Heart left ventricle (tissue), 16 donors: ENCODE measurements around the gene IFT43. TPM values are rescaled to one million over a fixed set of nuclear protein-coding genes. Genes with fewer than 3 reads are reported as not detected.

Experiments
- ATAC-seq, 4 donors: fragments of 200-7000 bp; cut with Tn5 transposase; one replicate each; pipeline ENCODE4 v1.9.1; 2020 to 2022; ENCODE audit warnings: moderate library complexity in 4 of 4, mild to moderate bottlenecking in 3 of 4, moderate number of reproducible peaks in 1 of 4
- DNase-seq, 5 donors: peaks; one replicate each; pipeline ENCODE4 v3.0.0-alpha.2; 2020
- H3K27ac ChIP-seq, 12 donors: fragments of 200-600 bp; sonication (generic) in 4 of 12; one replicate each; pipeline versions ENCODE4 v1.5.0 to v1.8.0; 2016 to 2022; ENCODE audit warnings: mild to moderate bottlenecking in 2 of 12
- H3K27me3 ChIP-seq, 9 donors: fragments of 200-600 bp; sonication (generic) in 2 of 9; one replicate each; pipeline versions ENCODE4 v1.5.1 to v1.8.0; 2016 to 2022; ENCODE audit warnings: mild to moderate bottlenecking in 3 of 9
- H3K36me3 ChIP-seq, 9 donors: fragments of 200-600 bp; sonication (generic) in 2 of 9; one replicate each; pipeline versions ENCODE4 v1.5.0 to v1.8.0; 2018 to 2022; ENCODE audit warnings: mild to moderate bottlenecking in 2 of 9
- H3K4me1 ChIP-seq, 12 donors: fragments of 200-600 bp; sonication (generic) in 4 of 12; one replicate each; pipeline versions ENCODE4 v1.5.0 to v1.8.0; 2016 to 2022; ENCODE audit warnings: mild to moderate bottlenecking in 3 of 12
- H3K4me3 ChIP-seq, 12 donors: fragments of 200-600 bp; sonication (generic) in 4 of 12; one replicate each; pipeline versions ENCODE4 v1.5.0 to v1.8.0; 2017 to 2022; ENCODE audit warnings: mild to moderate bottlenecking in 9 of 12, moderate library complexity in 4 of 12
- H3K9me3 ChIP-seq, 12 donors: fragments of 200-600 bp; sonication (generic) in 4 of 12; one replicate each; pipeline versions ENCODE4 v1.5.0 to v1.8.0; 2016 to 2022; ENCODE audit warnings: mild to moderate bottlenecking in 1 of 12
- CTCF ChIP-seq, 12 donors: fragments of 200-600 bp; sonication (generic) in 4 of 12; IDR thresholded peaks; one replicate each; pipeline versions ENCODE4 v1.5.0 to v1.8.0; 2018 to 2022; ENCODE audit warnings: antibody characterized with exemption in 12 of 12, mild to moderate bottlenecking in 5 of 12
- POLR2A ChIP-seq, 2 donors: fragments of 450-650 bp; IDR thresholded peaks; one replicate each; pipeline ENCODE4 v1.6.1; 2017; ENCODE audit warnings: antibody characterized with exemption in 2 of 2, mild to moderate bottlenecking in 2 of 2, moderate library complexity in 2 of 2
- WGBS, 4 donors: extraction: QIAGEN DNeasy Blood & Tissue Kit in 2 of 4; methylation state at CpG; one replicate each; pipeline versions ENCODE4 v1.1.5 to v1.1.7; 2013 to 2018; 5-methylcytosine and 5-hydroxymethylcytosine counted together
- intact Hi-C, 10 donors: fragments of 100-400 bp; cut with DNase I; formaldehyde crosslinking; loops; one replicate each; pipeline versions ENCODE4 v1.11.1 to v1.14.2; 2022
- polyA plus RNA-seq, 2 donors: library from polyadenylated mRNA; stranded (reverse); fragments of 200-250 nt; gene quantifications; one replicate each; pipeline ENCODE4 v1.2.3, GENCODE V29; 2013
- total RNA-seq, 9 donors: library from RNA; depleted of rRNA in 2 of 9; stranded (reverse); fragments of >200 nt in 2 of 9; fragmentation: NEBNext Ultra II Directional in 3 of 9; extraction: Animal tissue kit (Norgen Biotek cat#: 25700) in 3 of 9; gene quantifications; one replicate each; pipeline versions ENCODE4 v1.1.0 to v1.2.4, GENCODE V29; 2016 to 2023
- donor health status: ischemic (EF 13 %, LVEDD 7.1; RV severe dilation, severe dysfunction).
- donor health status: healthy with polysubstance abuse.
- donor health status: DM: no; HTN: yes; CAD: no.
- donor health status: DM: no; HTN: no; CAD: no.
- donor health status: ischemic (EF 25% LVEDD 6.9; RV normal size, moderate dysfunction).
- donor health status: ischemic (EF 25% LVEDD 5.7; RV mildly dilated, moderate dysfunction).
- donor health status: healthy.
- donor health status: DM: yes; HTN: yes; CAD: no.
- donor health status: ischemic (EF 35%, LVEDD 5.7; RV mildly dilated, moderate dysfunction).
- donor health status: nonischemic (EF 11% LVEDD 7.7; RV severe dilation, severe dysfunction).
- donor health status: DM: yes; HTN: yes; CAD: no.
- donor health status: PGD.
- donor health status: ischemic (EF 29% LVEDD 5.4; RV normal size, mild dysfunction).
- donor health status: nonischemic (EF 23%, LVEDD 6.1; RV moderate dilation, normal function).

Gene IFT43
- total and polyA plus RNA-seq, 11 donors: 22.8 to 54.7 (median 30.8) TPM

- ATAC-seq: no peak
- DNase-seq: no peak
- 51 to 86% (median 78%) methylated on average over 6 of the region's 6 CpGs for WGBS, 4 donors
- no peak overlapping the region for H3K27ac ChIP-seq
- intact Hi-C loops: no loop called here
- H3K36me3 ChIP-seq: peaks cover 0 to 78% (median 32%) of the 10 kb centered on the region in 9 donors
- no peak overlapping the region for H3K4me3 ChIP-seq
- no peaks in the 10 kb centered on the region for H3K27me3 ChIP-seq
- no peak for TF ChIP-seq POLR2A (IDR thresholded peaks at IDR 0.05)
- no peaks in the 10 kb centered on the region for H3K4me1 ChIP-seq
- no peaks in the 10 kb centered on the region for H3K9me3 ChIP-seq
These were observed 25.3 kb upstream of the IFT43 start for GRCh38 chr14:75960231-75960630.

GRCh38 chr14:75961662-75962061 is 23.9 kb upstream of the IFT43 start:
- no peak overlapping the region for H3K27ac ChIP-seq
- ATAC-seq (no peak), DNase-seq (no peak)
- H3K4me3 ChIP-seq: no peak overlapping the region
- H3K9me3 ChIP-seq: no peaks in the 10 kb centered on the region
- intact Hi-C loops: no loop called here
- no peak for TF ChIP-seq POLR2A (IDR thresholded peaks at IDR 0.05)
- H3K27me3 ChIP-seq: no peaks in the 10 kb centered on the region
- H3K4me1 ChIP-seq: no peaks in the 10 kb centered on the region
- 67 to 76% (median 75%) methylated on average over 3 of the region's 3 CpGs for WGBS, 4 donors
- H3K36me3 ChIP-seq: peaks cover 0 to 91% (median 46%) of the 10 kb centered on the region in 9 donors

DNA sequence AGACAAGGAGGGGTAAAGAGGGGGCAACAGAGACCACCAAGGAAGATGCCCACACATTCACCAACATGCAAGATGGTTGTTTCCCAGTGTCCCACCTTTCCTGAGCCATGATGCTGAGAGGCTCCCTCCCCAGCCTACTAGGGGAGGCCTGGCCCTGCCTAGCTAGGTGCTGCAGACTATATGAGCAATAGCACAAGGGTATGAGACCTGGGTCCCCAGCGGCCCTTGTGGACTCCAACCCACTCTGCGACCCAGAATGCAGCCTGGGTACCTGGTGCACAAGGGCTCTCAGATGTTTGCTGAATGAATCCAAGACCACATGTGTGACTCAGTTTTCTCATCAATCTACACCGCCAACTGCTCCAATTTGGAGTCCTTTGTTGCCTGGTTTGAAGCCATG is 17.7 kb upstream of the IFT43 start:
- TF ChIP-seq POLR2A (IDR thresholded peaks at IDR 0.05): no peak
- no peak for TF ChIP-seq CTCF (IDR thresholded peaks at IDR 0.05)
- Histone ChIP-seq H3K9me3 (no peaks in the 10 kb centered on the region), H3K36me3 (peaks cover 0 to 75% (median 48%) of the 10 kb centered on the region in 9 donors), H3K4me3 (no peak overlapping the region), H3K27ac (peak overlapping the region in 1 of 12 donors; percentile 51), H3K27me3 (no peaks in the 10 kb centered on the region), H3K4me1 (peaks cover 0 to 25% (median 3%) of the 10 kb centered on the region in 12 donors)
- intact Hi-C loops: loop anchor here in 1 of 10 donors (5.0 kb wide), 1 partner anchor 41 kb away; no protein-coding TSS in a partner anchor
- DNase-seq (no peak), ATAC-seq (no peak)
- WGBS, 4 donors: 96 to 100% (median 98%) methylated on average over 1 to 3 of the region's 3 CpGs

- Histone ChIP-seq H3K4me3 (no peak overlapping the region), H3K27me3 (no peaks in the 10 kb centered on the region), H3K36me3 (peaks cover 0 to 69% (median 48%) of the 10 kb centered on the region in 9 donors), H3K4me1 (peaks cover 0 to 31% (median 5%) of the 10 kb centered on the region in 12 donors), H3K9me3 (no peaks in the 10 kb centered on the region), H3K27ac (peak overlapping the region in 6 of 12 donors; percentile 3 to 63 (median 46))
- no peak for TF ChIP-seq CTCF (IDR thresholded peaks at IDR 0.05)
- TF ChIP-seq POLR2A (IDR thresholded peaks at IDR 0.05): no peak
- 35 to 53% (median 41%) methylated on average over 4 of the region's 4 CpGs for WGBS, 4 donors
- ATAC-seq: peak in 3 of 4 donors; percentile 65 to 78 (median 71)
- peak in 1 of 5 donors; percentile 63 for DNase-seq
- intact Hi-C loops: loop anchor here in 1 of 10 donors (5.0 kb wide), 1 partner anchor 41 kb away; no protein-coding TSS in a partner anchor
These were observed 17.1 kb upstream of the IFT43 start for GRCh38 chr14:75968456-75968855.

DNA sequence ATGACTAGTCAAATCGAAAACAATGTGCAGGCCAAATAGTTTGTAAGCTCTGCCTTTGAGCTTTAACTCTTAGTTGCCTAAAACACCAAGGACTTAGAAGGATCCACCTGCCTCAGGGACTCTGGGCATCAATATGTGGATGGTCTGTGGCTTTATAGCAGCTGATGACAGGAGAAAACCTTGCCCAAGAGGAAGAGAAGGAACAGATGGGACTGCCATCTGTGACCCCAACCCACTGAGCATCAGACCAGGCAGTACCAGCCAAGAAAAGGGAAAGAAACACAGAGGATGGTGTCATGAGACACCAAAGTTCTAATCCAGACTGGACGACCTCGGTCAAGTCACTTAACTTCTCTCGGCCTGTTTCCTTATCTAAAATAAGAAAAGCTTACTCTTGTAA is 16.4 kb upstream of the IFT43 start:
- no peaks in the 10 kb centered on the region for H3K27me3 ChIP-seq
- H3K36me3 ChIP-seq: peaks cover 0 to 62% (median 43%) of the 10 kb centered on the region in 9 donors
- 58 to 77% (median 76%) methylated on average over 4 of the region's 4 CpGs for WGBS, 4 donors
- DNase-seq (no peak), ATAC-seq (peak in 1 of 4 donors; percentile 6)
- H3K27ac ChIP-seq: peak overlapping the region in 6 of 12 donors; percentile 3 to 63 (median 26)
- no peaks in the 10 kb centered on the region for H3K9me3 ChIP-seq
- intact Hi-C loops: loop anchor here in 1 of 10 donors (5.0 kb wide), 1 partner anchor 42 kb away; no protein-coding TSS in a partner anchor
- H3K4me1 ChIP-seq: peaks cover 0 to 33% (median 5%) of the 10 kb centered on the region in 12 donors
- H3K4me3 ChIP-seq: no peak overlapping the region
- TF ChIP-seq CTCF (IDR thresholded peaks at IDR 0.05) (no peak), POLR2A (IDR thresholded peaks at IDR 0.05) (no peak)
